ENCODE measurements around the gene KIF12. TPM values are rescaled to one million over a fixed set of nuclear protein-coding genes. Genes with fewer than 3 reads are reported as not detected.
"Not testable (repeated sequence)": the region's sequence is repeated elsewhere in the genome, so short reads cannot be mapped to it uniquely, and the experiment has no call there.

Gene KIF12
- polyA plus RNA-seq, 3 donors, result 142 to 272 (median 186) TPM

GRCh38 chr9:114092336-114092735 lies 6.8 kb downstream of the KIF12 start:
- no peak for DNase-seq (ENCODE audit: extremely low read depth in 1 of 11, low read depth in 9 of 11, low spot score in 4 of 11)

DNA sequence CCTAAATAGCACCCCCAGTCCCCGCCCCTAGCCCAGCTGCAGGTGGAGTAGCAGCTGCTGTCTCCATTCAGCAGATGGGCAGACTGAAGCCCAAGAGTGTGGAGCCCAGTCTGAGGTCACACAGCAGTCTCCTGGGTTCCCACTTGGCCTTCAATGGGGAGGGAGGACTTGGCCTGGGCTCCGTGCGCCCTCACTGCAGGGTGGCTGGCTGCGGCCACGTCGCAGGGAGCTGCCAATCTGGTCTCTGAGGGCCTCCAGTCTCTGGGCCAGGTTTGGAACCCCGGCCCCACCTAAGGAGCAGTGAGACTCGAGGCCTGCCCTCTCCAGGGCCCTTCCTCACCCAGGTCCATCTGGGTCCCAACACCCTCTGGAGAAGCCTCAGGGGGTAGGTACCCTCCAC lies 7.4 kb downstream of the KIF12 start:
- no peak for DNase-seq (ENCODE audit: extremely low read depth in 1 of 11, low read depth in 9 of 11, low spot score in 4 of 11)

- DNase-seq (ENCODE audit: extremely low read depth in 1 of 11, low read depth in 9 of 11, low spot score in 4 of 11), result no peak
Measured at GRCh38 chr9:114090798-114091197, 8.3 kb downstream of the KIF12 start.

GRCh38 chr9:114089206-114089840 lies 9.8 kb downstream of the KIF12 start:
- DNase-seq (ENCODE audit: extremely low read depth in 1 of 11, low read depth in 9 of 11, low spot score in 4 of 11), result no peak

- DNase-seq (ENCODE audit: extremely low read depth in 1 of 11, low read depth in 9 of 11, low spot score in 4 of 11), result no peak
Measured at GRCh38 chr9:114088571-114089170, 10.4 kb downstream of the KIF12 start.

DNA sequence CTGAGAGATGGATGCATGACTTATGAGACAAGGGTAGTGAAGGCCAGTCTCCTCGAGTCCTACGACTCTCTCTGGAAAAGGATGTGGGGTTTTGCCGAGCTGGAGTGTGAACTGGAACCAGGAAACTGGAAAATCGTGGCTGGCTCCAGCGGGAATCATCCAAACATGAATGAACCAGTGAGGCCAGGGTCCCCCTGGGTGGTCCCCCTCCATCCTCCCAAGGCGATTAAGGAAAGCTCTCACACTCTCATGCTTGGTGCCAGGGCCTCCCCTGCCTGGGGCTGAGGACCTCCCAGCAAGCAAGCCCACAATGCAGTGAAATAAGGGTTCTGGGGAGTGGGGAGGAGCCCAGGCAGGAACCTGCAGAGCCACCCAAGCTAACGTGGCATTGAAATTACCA lies 11.4 kb downstream of the KIF12 start:
- DNase-seq (ENCODE audit: extremely low read depth in 1 of 11, low read depth in 9 of 11, low spot score in 4 of 11), result no peak

- DNase-seq (ENCODE audit: extremely low read depth in 1 of 11, low read depth in 9 of 11, low spot score in 4 of 11), result no peak
Measured at GRCh38 chr9:114086607-114087006, 12.5 kb downstream of the KIF12 start.

DNA sequence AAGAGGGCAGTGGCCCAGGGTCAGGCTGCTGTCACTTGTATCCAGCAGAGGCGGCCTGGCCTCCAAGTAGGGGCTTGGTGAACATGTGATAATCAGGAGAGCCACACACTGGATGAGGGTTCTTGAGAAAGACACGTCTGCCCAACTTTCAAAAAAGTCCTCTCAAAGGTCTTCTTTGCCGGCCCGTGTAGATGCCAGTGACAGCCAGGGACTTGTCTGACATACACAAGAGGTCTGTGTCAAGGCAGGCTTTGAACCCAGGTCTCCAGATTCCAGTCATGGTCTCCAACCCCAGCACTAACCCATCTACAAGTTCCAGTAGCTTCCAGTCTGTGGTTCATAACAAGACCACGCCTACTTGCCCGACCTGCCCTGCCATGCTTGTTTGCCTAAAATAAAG lies 13.1 kb downstream of the KIF12 start:
- no peak for DNase-seq (ENCODE audit: extremely low read depth in 1 of 11, low read depth in 9 of 11, low spot score in 4 of 11)

DNA sequence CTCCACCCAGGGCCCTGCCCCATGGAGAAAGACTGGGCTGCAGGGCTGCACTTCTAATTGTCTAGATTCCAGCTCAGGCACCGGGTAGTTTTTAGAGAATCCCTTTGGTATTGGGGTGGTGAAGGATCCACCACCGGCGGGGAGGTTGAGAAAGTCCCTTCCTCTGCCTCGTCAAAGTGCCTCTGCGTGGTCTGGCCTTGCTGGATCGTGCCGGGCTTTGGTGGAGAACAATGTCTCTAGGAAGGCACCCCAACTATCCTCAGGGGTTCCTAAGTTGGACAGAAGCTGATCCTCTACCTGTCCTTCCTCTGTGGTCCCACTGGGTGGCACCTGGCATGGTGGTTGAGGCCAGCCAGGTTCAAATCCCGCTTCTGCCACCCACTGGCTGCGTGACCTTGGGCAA lies 13.7 kb downstream of the KIF12 start:
- DNase-seq (ENCODE audit: extremely low read depth in 1 of 11, low read depth in 9 of 11, low spot score in 4 of 11), result no peak

DNA sequence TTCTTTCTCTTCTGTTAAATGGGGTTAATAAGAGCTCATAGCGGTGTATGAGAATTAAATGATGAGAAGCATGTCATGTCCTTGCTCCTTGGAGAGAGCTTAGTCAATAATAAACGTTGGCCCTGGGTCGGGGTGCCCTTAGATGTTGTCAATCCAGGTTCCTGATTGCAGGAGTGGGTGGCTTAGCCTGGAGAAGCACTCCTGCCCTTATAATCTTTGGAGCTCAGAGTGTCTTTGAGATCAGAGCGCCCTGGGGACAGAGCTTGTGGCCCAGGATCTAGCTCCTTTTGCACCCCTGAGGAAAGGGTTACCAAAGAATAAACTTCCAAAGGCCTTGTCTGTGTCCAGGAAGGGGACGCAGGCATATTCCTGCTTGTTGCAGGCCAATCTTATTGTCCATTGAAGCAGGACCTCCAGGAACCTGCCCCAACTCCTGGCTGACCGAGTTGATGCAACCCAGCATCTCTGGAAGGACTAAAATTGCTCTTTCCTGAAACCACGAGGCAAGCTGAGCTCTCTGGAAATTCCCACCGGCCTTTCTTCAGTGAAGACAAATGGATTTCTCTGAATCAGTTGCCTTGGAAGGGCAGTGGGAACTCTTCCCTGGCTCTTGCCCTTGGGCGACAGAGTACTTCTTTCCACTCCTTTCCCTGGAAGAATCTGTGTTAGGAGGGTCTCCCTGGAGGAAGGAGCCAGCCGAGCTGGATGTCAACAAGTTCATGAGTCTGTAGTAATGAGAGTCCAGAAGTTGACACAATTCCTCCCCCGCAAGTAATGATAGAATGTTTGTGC lies 14.6 kb downstream of the KIF12 start:
- no peak for DNase-seq (ENCODE audit: extremely low read depth in 1 of 11, low read depth in 9 of 11, low spot score in 4 of 11)

DNA sequence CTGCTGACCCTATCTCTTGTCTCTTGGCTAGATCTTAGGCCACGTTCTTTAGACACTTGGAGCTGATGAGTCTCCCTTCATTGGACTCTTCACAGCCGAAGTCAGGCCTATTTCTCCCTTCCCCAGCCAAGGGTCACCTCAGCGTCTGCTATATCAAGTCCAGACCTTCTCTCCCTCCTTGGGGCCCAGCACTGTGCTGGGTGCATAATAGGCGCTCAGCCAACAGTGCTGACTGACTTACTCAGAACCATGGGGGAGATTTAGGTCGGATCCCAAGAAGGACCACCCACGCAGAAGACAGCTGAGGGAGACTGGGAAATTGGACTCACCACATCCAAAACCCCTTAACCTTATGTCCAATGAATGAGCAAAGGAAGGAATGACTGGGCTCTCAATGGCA lies 15.4 kb downstream of the KIF12 start:
- DNase-seq (ENCODE audit: extremely low read depth in 1 of 11, low read depth in 9 of 11, low spot score in 4 of 11), result no peak

- not testable (repeated sequence) for DNase-seq (ENCODE audit: extremely low read depth in 1 of 11, low read depth in 9 of 11, low spot score in 4 of 11)
Measured at GRCh38 chr9:114082763-114083412, 16.2 kb downstream of the KIF12 start.

DNA sequence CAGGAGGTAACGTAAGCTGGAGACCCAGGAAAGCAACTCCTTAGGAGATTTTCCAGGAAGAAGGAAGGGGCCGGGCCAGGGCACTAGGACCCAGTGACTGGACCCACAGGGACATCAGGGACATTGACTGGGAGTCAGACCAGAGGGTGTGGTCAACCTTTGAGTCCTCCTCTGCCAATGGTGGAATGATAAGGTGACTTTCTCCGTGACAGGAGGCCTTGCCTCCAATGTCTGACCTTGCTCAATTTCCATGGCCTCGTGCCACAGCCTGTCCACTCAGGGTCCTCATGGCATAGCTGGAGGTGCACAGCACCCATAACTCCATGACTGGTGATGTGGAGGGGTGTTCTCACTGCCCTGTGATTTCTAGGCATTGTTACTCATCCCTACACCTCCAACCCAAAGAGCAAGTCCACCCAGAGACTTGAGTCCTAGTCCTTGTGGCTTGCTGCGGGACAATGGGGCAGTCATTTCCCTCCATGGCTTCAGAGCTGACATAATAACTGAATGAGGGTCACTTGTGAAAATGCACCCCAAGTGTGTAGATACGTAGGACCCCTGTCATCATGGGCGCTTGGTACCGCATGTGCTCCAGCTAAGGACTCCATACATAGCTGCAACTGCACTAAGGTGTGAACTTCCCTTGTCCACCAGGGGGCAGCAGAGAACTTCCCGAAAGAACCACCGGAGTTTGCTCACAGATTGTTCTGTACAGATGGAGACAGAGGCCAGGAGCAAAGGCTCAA lies 16.9 kb downstream of the KIF12 start:
- DNase-seq (ENCODE audit: extremely low read depth in 1 of 11, low read depth in 9 of 11, low spot score in 4 of 11), result peak; percentile 77 to 95 (median 88)

DNA sequence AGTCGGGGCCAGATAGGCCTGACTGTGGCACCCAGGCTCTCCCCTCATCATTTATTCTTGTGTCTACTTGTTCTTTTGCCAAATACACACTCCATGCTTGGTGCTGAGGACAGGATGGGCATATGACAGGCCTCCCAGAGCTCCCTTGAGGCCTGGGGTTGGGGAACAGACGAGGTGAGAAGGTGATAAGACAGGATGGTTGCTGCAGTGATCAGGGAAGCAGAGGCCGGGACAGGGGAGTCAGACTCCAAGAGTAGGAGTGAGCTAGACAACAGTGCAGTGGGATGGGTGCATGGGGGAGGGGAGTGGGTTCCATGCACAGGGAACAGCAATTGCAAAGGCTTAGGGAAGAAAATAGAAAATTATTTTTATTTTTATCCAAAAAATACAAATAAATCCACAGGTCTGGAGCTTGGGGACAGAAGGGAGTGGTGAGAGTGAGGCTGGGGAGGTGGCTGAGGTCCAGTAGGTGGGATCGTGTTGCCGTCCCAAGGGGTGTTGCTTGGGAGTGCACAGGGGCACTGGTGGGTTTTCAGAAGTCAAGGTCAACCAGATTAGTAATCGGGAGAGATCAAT lies 17.6 kb downstream of the KIF12 start:
- DNase-seq (ENCODE audit: extremely low read depth in 1 of 11, low read depth in 9 of 11, low spot score in 4 of 11), result no peak

DNA sequence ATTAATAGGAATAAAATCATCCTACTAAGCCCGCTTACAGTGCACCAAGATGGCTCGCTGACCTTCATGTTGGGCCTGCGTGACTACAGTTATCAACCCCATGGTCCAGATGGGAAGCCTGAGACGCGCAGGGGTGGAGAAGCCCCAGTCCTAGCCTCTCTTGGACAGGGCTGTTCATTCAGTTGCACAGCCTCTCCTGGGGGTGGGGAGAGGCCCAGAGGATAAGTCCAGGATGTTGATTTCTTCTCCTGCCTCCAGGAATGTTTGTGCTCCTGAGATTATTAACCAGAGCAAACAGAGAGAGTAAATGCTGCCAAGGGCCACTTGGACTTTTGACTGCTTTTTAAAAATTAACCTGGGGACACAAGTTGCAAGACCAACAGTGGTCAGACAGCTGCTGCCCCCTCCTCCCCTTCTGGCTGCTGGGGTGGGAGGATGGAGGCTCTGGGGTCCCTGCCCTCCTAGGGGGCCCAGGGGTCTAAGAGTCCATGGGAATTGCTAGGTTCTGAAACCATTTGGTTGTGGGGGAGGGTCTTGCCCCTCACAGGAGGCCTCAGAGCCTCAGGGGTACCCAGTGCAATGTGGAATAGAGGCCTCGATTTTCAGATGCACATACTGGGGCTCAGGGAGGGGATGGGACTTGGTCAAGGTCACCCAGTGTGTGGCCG lies 18.2 kb downstream of the KIF12 start:
- peak in 5 of 11 donors; percentile 41 to 86 (median 61) for DNase-seq (ENCODE audit: extremely low read depth in 1 of 11, low read depth in 9 of 11, low spot score in 4 of 11)

- no peak for DNase-seq (ENCODE audit: extremely low read depth in 1 of 11, low read depth in 9 of 11, low spot score in 4 of 11)
Measured at GRCh38 chr9:114080195-114080772, 18.8 kb downstream of the KIF12 start.

- no peak for DNase-seq (ENCODE audit: extremely low read depth in 1 of 11, low read depth in 9 of 11, low spot score in 4 of 11)
Measured at GRCh38 chr9:114078781-114079156, 20.3 kb downstream of the KIF12 start.

All from renal cortex interstitium (tissue), 11 donors.